Ramos (cell line): ENCODE measurements around the gene ECE2.

Experiments used
- in situ Hi-C: fragments of 300-500 bp; cut with MboI; formaldehyde crosslinking; loops from one replicate; pipeline ENCODE4 v1.14.3; 2022; ENCODE audit warnings: low sequenced_read_pairs; ENCODE audit not compliant: unreplicated experiment

The ECE2 gene

GRCh38 chr3:184239708-184240107 lies 36.1 kb upstream of the ECE2 start:
- in situ Hi-C loops = no loop called here

DNA sequence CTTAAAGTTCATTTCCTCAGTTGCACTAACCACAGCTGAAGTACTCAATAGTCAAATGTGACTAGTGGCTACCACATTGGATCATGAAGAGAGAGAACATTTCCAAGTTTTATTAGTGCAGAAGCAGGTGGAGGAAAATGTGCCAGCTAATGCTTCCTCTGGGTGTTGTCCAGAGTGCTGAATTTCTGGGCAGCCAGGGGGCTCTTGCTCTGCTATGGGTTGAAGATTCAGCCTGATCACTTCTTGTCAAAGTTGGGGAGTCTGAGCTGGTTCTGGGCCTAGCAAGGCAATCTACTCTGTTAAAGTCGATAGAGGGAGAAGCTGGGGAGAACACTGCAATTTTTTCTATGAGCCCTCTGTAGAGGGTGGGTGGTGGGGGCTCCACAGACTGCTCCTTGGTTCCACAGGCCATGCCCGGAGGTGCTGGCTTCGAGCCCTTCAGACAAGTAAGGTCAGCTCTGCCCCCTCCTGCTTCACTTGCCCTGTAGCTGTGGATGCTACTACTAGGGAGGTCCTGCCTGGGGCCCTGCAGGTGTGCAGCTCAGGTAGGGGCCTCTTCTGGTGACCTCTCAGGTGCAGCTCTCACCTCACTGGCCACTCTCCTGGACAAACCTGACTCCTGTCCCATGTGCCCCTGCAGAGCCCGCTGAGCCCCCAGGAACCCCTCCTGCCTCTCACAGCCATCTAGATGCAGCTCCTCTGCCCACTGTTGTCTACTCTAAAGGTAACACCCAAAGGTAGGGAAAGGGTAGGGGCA lies 35.3 kb upstream of the ECE2 start:
- in situ Hi-C loops = no loop called here

- in situ Hi-C loops = no loop called here
These were observed 34.7 kb upstream of the ECE2 start for GRCh38 chr3:184241141-184241446.

DNA sequence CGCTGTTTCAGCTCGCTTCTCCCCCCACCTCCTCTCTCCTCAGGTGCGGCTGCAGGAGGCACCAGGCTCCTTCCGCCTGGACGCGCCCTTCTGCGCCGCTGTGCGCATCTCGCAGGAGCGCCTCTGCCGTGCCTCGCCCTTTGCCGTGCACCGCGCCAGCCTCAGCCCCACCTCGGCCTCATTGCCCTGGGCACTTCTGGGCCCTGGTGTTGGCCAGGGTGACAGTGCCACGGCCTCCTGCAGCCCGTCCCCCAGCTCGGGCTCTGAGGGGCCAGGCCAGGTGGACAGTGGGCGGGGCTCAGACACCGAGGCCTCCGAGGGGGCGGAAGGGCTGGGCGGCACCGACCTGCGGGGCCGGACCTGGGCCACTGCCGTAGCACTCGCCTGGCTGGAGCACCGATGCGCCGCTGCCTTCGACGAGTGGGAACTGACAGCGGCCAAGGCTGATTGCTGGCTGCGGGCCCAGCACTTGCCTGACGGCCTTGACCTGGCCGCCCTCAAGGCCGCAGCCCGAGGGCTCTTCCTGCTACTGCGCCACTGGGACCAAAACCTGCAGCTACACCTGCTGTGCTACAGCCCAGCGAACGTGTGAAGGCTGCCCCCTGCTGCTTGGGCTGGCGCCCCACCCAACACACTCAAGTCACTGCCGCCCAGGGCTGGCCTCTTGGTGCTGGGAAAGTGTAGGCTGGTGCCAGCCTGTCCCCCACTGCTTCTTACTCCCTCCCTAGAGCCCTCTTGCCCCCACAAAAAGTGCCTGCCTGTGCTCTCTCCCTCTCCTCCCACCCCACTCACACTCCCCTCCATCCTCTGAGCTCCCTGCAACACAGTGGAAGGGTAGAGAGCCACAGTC lies 34.1 kb upstream of the ECE2 start:
- in situ Hi-C loops = no loop called here

DNA sequence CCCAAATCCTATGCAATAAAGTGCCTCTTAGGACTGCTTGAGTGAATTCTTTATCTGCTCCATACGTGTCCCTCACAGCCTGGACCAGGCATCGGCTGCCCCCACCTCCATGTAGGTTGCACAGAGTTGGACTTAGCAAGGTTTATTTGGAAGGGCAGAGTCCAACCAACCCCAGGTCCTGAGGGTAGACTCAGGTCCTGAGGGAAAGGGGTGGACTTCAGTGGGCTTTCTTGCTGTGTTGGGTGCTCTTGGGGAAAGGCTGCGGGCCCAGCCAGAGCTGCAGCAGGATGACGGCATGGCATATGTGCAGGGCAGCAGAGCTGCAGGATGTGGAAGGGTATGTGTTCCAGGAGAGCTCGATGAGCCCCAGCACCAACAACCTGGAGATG lies 33.5 kb upstream of the ECE2 start:
- in situ Hi-C loops = no loop called here

- in situ Hi-C loops = no loop called here
These were observed 27.1 kb upstream of the ECE2 start, which contains the start of gene ALG3 for GRCh38 chr3:184248454-184249411. ALG3 (minus strand) TSS chr3:184248962; CDS start chr3:184248940, 22 bp downstream.

DNA sequence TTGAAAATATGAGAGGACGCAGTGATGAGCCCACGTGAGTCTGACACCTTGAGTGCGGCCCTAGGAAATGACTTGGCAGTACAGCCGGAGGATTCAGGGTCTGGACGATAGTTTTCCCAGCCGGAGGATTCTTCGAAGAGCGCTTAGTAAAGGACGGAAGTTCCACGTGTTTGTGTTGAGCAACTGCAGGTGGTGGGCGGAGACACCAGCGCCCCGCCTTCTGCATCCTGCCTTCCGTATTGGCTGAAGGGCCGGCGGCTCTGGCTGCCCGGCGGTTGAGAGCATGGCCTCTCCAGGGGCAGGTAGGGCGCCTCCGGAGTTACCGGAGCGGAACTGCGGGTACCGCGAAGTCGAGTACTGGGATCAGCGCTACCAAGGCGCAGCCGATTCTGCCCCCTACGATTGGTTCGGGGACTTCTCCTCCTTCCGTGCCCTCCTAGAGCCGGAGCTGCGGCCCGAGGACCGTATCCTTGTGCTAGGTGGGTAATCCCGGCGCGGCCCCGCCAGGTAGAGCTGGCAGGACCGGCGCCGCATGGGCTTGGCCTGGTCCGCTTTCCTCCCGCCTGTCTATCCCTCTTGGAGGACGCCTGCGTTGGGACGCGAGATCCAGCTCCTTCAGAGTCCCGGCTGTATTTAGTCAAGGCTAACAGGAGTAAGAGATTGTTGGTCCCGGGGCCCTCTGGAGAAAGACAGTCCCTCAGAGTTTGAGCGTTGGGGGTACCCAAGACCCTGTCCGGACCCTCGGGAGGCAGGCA lies 26.2 kb upstream of the ECE2 start, which contains the start of gene EEF1AKMT4:
EEF1AKMT4 (plus strand) TSS at position 261 of the 755 bp plus-strand sequence; CDS start at position 284, 23 bp downstream.
- in situ Hi-C loops = no loop called here

- in situ Hi-C loops = no loop called here
These were observed 25.5 kb upstream of the ECE2 start for GRCh38 chr3:184250167-184250828.

DNA sequence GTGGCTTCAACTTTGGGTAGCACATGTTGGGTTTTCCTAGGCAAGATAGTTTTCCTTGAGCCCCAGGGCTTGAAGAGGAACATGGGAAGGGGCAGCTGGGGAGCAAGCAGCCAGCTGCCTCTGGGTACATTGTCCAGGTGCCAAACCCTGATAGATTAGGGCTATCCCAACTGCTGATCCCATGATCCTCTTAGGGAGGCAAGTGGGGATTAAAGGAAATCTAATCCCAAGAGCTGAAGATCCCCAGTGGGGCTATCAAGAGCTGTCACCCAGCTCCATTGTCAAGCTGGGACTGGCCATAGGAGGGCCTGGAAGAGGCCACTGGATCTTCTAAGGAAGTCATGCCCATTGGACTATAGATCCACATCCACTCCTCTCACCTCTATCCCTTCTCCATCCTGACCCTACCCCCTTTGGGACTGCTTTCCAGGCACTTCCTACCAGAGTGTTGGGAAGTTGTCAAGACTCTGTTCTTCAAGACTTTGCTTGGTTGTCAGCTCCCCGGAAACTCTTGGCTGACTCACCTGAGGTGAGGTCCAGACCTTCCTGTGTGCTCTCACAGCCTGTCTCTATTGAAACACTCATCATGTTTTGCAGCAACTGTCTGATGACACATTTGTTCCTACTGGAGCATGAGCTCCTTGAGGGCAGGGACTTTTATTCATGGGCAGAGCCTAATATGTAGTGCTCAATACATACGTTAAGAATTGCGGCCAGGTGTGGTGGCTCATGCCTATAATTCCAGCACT lies 20.4 kb upstream of the ECE2 start:
- in situ Hi-C loops = no loop called here

GRCh38 chr3:184257083-184257915 lies 18.5 kb upstream of the ECE2 start:
- in situ Hi-C loops = no loop called here

DNA sequence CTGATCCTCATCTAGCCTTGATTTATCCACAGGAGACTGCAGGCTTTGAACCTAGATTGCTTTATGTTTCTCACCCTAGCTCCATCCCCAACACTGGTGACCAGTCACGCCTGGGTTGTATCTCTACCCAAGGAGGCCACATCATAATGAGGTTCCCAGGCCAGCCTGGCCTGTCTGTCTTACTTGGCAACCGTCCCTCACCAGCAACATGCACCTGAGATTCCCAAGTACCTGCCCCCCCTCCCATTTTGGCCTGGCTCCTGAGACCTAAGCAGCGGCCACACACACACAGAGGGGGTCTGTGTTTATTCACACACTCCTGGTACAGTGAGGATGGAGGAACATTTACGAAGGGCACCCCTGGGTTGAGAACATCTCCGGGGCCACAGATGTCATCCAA lies 16.9 kb upstream of the ECE2 start:
- in situ Hi-C loops = no loop called here

- in situ Hi-C loops = no loop called here
These were observed 16.4 kb upstream of the ECE2 start for GRCh38 chr3:184259396-184259877.

DNA sequence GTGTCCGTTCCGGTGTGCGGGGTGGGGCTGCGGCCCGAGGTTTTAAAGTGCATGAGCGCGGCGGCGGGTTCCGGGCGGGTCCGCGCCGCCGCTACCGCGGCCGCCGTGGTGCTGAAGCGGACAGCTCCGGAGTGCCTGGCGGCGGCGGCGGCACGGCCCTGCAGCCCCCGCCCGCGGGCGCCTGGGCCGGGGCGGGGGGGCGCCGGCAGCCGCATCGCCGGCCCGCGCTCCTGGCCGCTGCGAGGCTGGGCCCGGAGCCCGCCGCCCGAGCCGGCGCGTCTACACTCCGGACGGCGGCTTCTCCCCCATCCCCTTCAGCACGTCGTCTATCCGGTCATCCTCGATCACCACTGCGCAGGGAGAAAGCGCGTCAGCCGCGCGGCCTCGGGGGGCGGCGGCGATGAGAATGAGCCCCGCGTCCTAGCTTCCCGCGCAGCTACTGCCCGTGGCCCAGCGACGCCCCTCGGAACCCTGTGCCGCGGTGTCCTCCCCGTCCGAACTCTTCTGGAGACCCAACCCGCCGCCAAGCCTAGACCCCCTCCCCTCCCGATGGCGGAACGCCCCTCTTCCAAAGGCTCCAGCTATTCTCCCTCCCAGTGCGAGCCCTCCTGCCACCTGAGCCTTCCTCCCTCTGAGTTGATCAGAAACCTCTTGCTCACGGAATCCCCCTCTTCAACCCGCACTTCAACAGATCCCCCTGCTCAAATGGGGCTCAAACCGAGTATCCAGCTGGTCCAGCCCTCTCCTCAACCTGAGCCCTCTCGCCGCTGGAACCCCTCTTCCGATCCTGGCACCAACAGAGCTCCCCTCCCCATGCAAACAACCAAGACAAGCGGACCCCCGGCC lies 15.7 kb upstream of the ECE2 start:
- in situ Hi-C loops = no loop called here

DNA sequence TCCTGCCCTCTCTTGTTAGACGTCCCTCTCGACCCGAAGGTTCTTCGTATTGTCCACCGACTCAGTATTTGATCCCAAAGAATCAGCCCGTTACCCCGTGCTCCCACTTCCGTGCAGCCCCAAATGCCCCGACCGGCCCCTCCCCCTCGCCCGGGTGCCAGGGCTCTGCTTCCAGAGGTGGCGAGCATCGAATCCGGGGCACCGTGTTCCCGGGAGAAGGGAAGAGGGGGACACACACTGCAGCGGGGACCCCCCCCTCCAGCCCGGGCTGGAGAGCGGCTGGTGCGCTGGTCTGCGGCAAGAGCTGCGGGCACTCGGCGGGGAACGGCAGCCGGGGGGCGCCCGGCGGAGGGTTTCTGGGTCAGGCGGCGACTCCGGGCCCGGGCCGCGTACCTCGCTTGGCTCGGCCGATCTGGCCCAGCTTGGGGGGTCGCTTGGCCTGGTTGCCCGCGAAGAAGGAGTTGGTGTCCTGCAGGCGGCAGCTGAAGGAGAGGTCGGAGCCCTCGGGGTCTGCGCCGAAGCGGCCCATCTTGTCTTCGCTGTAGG lies 15.0 kb upstream of the ECE2 start:
- in situ Hi-C loops = no loop called here

- in situ Hi-C loops = no loop called here
These were observed 14.5 kb upstream of the ECE2 start, which contains the start of gene CAMK2N2 for GRCh38 chr3:184261270-184261853. CAMK2N2 (minus strand) TSS chr3:184261553; CDS start chr3:184261285, 268 bp downstream.
